Stimulated activated CD4-positive, alpha-beta T cell treated with anti-CD3 and anti-CD28 coated beads, Interleukin-12 subunit alpha, Interleukin-12 subunit beta, amount 100 ng/mL, for 48 hours (primary cell): Measurements from ENCODE around the gene HSD11B1L.
"Not testable (repeated sequence)": the region's sequence is repeated elsewhere in the genome, so short reads cannot be mapped to it uniquely, and the experiment has no call there.

ENCODE experiments used
- DNase-seq, 3 donors: peaks; one replicate each; pipeline ENCODE4 v3.0.0-alpha.2; 2020; ENCODE audit warnings: low read depth in 2 of 3, low spot score in 1 of 3

The HSD11B1L gene

GRCh38 chr19:5719961-5720790, 39.3 kb downstream of the HSD11B1L start, which contains the start of the genes CATSPERD and LONP1:
TSS of gene CATSPERD (plus strand) at chr19:5720637. CDS start at chr19:5720738, 101 bp downstream.
TSS of gene LONP1 (minus strand) at chr19:5720146. CDS start at chr19:5720132, 14 bp downstream.
- peak; percentile 96 to 98 (median 97) for DNase-seq

GRCh38 chr19:5727453-5728050, 46.7 kb downstream of the HSD11B1L start:
- no peak for DNase-seq

- DNase-seq: not testable (repeated sequence)
Measured at GRCh38 chr19:5733172-5733571, 52.3 kb downstream of the HSD11B1L start.
